CD4-positive, alpha-beta T cell (primary cell): Measurements from ENCODE around the gene CEP192. TPM values are rescaled to one million over a fixed set of nuclear protein-coding genes. Genes with fewer than 3 reads are reported as not detected.

Experiments
- ATAC-seq: fragments of 200-7000 bp; cut with Tn5 transposase; one replicate; pipeline ENCODE4 v1.10.0; 2022; ENCODE audit warnings: mild to moderate bottlenecking; ENCODE audit not compliant: poor library complexity
- CTCF ChIA-PET: fragments of 350-600 bp; sonication (Branson Sonifier 250); formaldehyde crosslinking; loops from one replicate; lab custom pipeline; 2021; ENCODE audit warnings: antibody characterized with exemption, inconsistent platforms; lab: Charles Lee
- POLR2A ChIA-PET: fragments of 350-600 bp; sonication (Branson Sonifier 250); formaldehyde crosslinking; loops from one replicate; lab custom pipeline; 2021; ENCODE audit warnings: antibody characterized with exemption, inconsistent platforms; lab: Charles Lee
- DNase-seq, 14 experiments: peaks; one replicate each; pipeline ENCODE4 v3.0.0-alpha.2; 2013 to 2020; ENCODE audit warnings: mixed read lengths in 2 of 14
- H3K27ac ChIP-seq, 2 donors: one replicate each; pipeline versions ENCODE4 v1.5.1 to v1.7.0; 2013; ENCODE audit warnings: low read length in 2 of 2, low read depth in 1 of 2, mild to moderate bottlenecking in 1 of 2
- H3K27me3 ChIP-seq, 2 experiments: 1 replicate in 1 of 2; 2 replicates in 1 of 2; pipeline versions ENCODE4 v1.6.1 to v1.7.0; 2013; ENCODE audit warnings: low read length in 2 of 2, control low read depth in 1 of 2, mild to moderate bottlenecking in 1 of 2, moderate library complexity in 1 of 2; ENCODE audit not compliant: insufficient read depth in 2 of 2, control insufficient read depth in 1 of 2
- H3K36me3 ChIP-seq: one replicate; pipeline ENCODE4 v1.6.1; 2013; ENCODE audit warnings: low read length, control low read depth; ENCODE audit not compliant: insufficient read depth
- H3K4me1 ChIP-seq: one replicate; pipeline ENCODE4 v1.6.1; 2013; ENCODE audit warnings: low read length, control low read depth; ENCODE audit not compliant: insufficient read depth
- H3K4me3 ChIP-seq: one replicate; pipeline ENCODE4 v1.5.1; 2013; ENCODE audit warnings: mild to moderate bottlenecking, low read length, moderate library complexity
- H3K9me3 ChIP-seq, 2 experiments: 1 replicate in 1 of 2; 2 replicates in 1 of 2; pipeline versions ENCODE4 v1.6.1 to v1.7.0; 2013; ENCODE audit warnings: low read length in 2 of 2, mild to moderate bottlenecking in 2 of 2, control low read depth in 1 of 2, moderate library complexity in 1 of 2; ENCODE audit not compliant: control insufficient read depth in 1 of 2, insufficient read depth in 1 of 2
- H3K27ac Mint-ChIP-seq: one replicate; pipeline ENCODE4 v1.8.0; 2020; ENCODE audit warnings: mixed read lengths
- H3K27me3 Mint-ChIP-seq: one replicate; pipeline ENCODE4 v1.8.0; 2021; ENCODE audit warnings: mixed read lengths
- H3K36me3 Mint-ChIP-seq: one replicate; pipeline ENCODE4 v1.8.0; 2021; ENCODE audit warnings: low read depth, mixed read lengths
- H3K4me1 Mint-ChIP-seq: one replicate; pipeline ENCODE4 v1.8.0; 2021; ENCODE audit warnings: low read depth, mixed read lengths
- H3K4me3 Mint-ChIP-seq: one replicate; pipeline ENCODE4 v1.8.0; 2020; ENCODE audit warnings: mild to moderate bottlenecking, mixed read lengths
- H3K9me3 Mint-ChIP-seq: one replicate; pipeline ENCODE4 v1.8.0; 2020; ENCODE audit warnings: mixed read lengths
- CTCF ChIP-seq: fragments of 200-600 bp; IDR thresholded peaks from one replicate; pipeline ENCODE4 v1.8.0; 2022; ENCODE audit warnings: antibody characterized with exemption, mild to moderate bottlenecking
- intact Hi-C, 2 experiments: fragments of 100-400 bp; cut with DNase I in 1 of 2; cut with micrococcal nuclease in 1 of 2; formaldehyde crosslinking; loops; one replicate each; pipeline versions ENCODE4 v1.15.1 to v1.9.0; 2023 to 2025; cut with DNase I, micrococcal nuclease
- total RNA-seq, 174 experiments: library from RNA in 2 of 174; stranded (reverse) in 2 of 174; gene quantifications; one replicate each; pipeline ENCODE4 v1.2.3 and lab custom pipeline; 2021 to 2026

The CEP192 gene
- total RNA-seq, 2 experiments from 2014 or later, result 23.4 to 25.0 TPM

- DNase-seq (no peak), ATAC-seq (no peak)
- H3K4me3 Mint-ChIP-seq, result no peak overlapping the region
- no peak for TF ChIP-seq CTCF
- peak overlapping the region; percentile 32 for H3K27ac Mint-ChIP-seq
- peaks cover 12% of the 10 kb centered on the region for H3K36me3 Mint-ChIP-seq
- H3K27me3 ChIP-seq, result no peaks in the 10 kb centered on the region
- peaks cover 7% of the 10 kb centered on the region for H3K4me1 ChIP-seq
- no peak overlapping the region for H3K27ac ChIP-seq
- intact Hi-C loops, result loop anchor here (10.0 kb wide), 2 partner anchors 304 to 756 kb away; partner anchors contain the start of gene AFG3L2 (in 1 of the 2)
- ChIA-PET POLR2A (no interaction called here), CTCF (no interaction called here)
- no peaks in the 10 kb centered on the region for H3K27me3 Mint-ChIP-seq
- no peak overlapping the region for H3K4me3 ChIP-seq
- H3K4me1 Mint-ChIP-seq, result peaks cover 12% of the 10 kb centered on the region
- H3K9me3 ChIP-seq, result peaks cover 0 to 5% of the 10 kb centered on the region in 2 experiments
- H3K9me3 Mint-ChIP-seq, result no peaks in the 10 kb centered on the region
- peaks cover 3% of the 10 kb centered on the region for H3K36me3 ChIP-seq
These were observed 140.1 kb downstream of the CEP192 start for GRCh38 chr18:13131283-13131682.

GRCh38 chr18:13134551-13135401 is 143.6 kb downstream of the CEP192 start:
- no peaks in the 10 kb centered on the region for H3K27me3 Mint-ChIP-seq
- no peaks in the 10 kb centered on the region for H3K36me3 ChIP-seq
- H3K4me3 ChIP-seq, result no peak overlapping the region
- POLR2A ChIA-PET, result no interaction called here
- H3K9me3 Mint-ChIP-seq, result no peaks in the 10 kb centered on the region
- no peak overlapping the region for H3K27ac ChIP-seq
- H3K27me3 ChIP-seq, result no peaks in the 10 kb centered on the region
- peaks cover 0 to 12% of the 10 kb centered on the region in 2 experiments for H3K9me3 ChIP-seq
- H3K36me3 Mint-ChIP-seq, result peaks cover 13% of the 10 kb centered on the region
- ATAC-seq (no peak), DNase-seq (no peak)
- intact Hi-C loops, result loop anchor here (5.0 to 10.0 kb wide), 4 partner anchors 182 to 760 kb away; partner anchors contain the start of genes AFG3L2 (in 1 of the 2), FAM210A (in 1 of the 2) and RNMT (in 1 of the 2)
- peaks cover 27% of the 10 kb centered on the region for H3K4me1 ChIP-seq
- H3K4me1 Mint-ChIP-seq, result peaks cover 32% of the 10 kb centered on the region
- H3K27ac Mint-ChIP-seq, result peak overlapping the region; percentile 85
- CTCF ChIA-PET, result no interaction called here
- TF ChIP-seq CTCF, result no peak
- H3K4me3 Mint-ChIP-seq, result peak overlapping the region; percentile 92

GRCh38 chr18:13136056-13136903 is 145.1 kb downstream of the CEP192 start:
- intact Hi-C loops, result loop anchor here (1.0 to 10.0 kb wide), 5 partner anchors 23 to 761 kb away; partner anchors contain the start of genes AFG3L2 (in 1 of the 2), FAM210A (in 1 of the 2) and RNMT (in 1 of the 2)
- peak overlapping the region; percentile 85 for H3K27ac Mint-ChIP-seq
- TF ChIP-seq CTCF, result no peak
- Histone ChIP-seq H3K9me3 (peaks cover 0 to 12% of the 10 kb centered on the region in 2 experiments), H3K27me3 (no peaks in the 10 kb centered on the region), H3K36me3 (no peaks in the 10 kb centered on the region), H3K4me3 (peak overlapping the region; percentile 72), H3K27ac (no peak overlapping the region), H3K4me1 (peaks cover 27% of the 10 kb centered on the region)
- H3K9me3 Mint-ChIP-seq, result no peaks in the 10 kb centered on the region
- DNase-seq (peak in 8 of 14 experiments; percentile 20 to 83 (median 52)), ATAC-seq (peak; percentile 63)
- H3K4me1 Mint-ChIP-seq, result peaks cover 32% of the 10 kb centered on the region
- H3K27me3 Mint-ChIP-seq, result no peaks in the 10 kb centered on the region
- peaks cover 13% of the 10 kb centered on the region for H3K36me3 Mint-ChIP-seq
- peak overlapping the region; percentile 98 for H3K4me3 Mint-ChIP-seq
- ChIA-PET CTCF (no interaction called here), POLR2A (interaction anchor here (0.8 to 2.6 kb wide), 8 partner anchors 7 to 759 kb away, joined by 3 to 16 read pairs (median 6); partner anchors contain the start of genes AFG3L2, PTPN2 and SEH1L)
